ENCODE results near the gene CREB3L2.

DNA sequence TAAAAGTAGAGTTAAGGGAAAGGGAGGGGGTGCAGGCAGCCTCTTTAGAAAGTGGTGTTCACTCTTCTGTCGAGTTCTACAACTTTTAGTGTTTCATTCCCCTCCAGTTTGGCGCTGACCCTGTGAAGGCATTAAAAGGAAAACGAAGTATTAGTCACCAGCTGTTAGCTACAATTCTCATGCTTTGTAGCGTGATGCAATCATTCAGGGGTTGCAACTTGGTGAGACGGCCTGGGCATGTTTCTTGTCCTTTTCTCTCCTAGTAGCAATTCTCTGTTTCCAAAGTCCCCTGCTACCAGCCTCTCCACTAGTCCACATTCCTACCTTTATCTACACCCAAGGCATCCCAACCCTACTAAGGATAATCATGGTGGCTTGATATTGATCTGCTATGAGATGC is 121.5 kb downstream of the CREB3L2 start:
- TF ChIP-seq, protein P1, sequence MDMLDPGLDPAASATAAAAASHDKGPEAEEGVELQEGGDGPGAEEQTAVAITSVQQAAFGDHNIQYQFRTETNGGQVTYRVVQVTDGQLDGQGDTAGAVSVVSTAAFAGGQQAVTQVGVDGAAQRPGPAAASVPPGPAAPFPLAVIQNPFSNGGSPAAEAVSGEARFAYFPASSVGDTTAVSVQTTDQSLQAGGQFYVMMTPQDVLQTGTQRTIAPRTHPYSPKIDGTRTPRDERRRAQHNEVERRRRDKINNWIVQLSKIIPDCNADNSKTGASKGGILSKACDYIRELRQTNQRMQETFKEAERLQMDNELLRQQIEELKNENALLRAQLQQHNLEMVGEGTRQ (CRISPR knock-in tag; IDR thresholded peaks at IDR 0.05) = no peak
- TF ChIP-seq ELF4 (CRISPR knock-in tag; IDR thresholded peaks at IDR 0.05; ENCODE audit: low read depth) (no peak), CREB1 (CRISPR knock-in tag; IDR thresholded peaks at IDR 0.05) (no peak), ZNF138 (CRISPR knock-in tag; conservative IDR thresholded peaks at IDR 0.05) (no peak), TEAD1 (CRISPR knock-in tag; IDR thresholded peaks at IDR 0.05) (no peak), NR1H2 (CRISPR knock-in tag; IDR thresholded peaks at IDR 0.05) (no peak)
- TF ChIP-seq, protein P2, sequence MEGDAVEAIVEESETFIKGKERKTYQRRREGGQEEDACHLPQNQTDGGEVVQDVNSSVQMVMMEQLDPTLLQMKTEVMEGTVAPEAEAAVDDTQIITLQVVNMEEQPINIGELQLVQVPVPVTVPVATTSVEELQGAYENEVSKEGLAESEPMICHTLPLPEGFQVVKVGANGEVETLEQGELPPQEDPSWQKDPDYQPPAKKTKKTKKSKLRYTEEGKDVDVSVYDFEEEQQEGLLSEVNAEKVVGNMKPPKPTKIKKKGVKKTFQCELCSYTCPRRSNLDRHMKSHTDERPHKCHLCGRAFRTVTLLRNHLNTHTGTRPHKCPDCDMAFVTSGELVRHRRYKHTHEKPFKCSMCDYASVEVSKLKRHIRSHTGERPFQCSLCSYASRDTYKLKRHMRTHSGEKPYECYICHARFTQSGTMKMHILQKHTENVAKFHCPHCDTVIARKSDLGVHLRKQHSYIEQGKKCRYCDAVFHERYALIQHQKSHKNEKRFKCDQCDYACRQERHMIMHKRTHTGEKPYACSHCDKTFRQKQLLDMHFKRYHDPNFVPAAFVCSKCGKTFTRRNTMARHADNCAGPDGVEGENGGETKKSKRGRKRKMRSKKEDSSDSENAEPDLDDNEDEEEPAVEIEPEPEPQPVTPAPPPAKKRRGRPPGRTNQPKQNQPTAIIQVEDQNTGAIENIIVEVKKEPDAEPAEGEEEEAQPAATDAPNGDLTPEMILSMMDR (IDR thresholded peaks at IDR 0.05) = no peak
- TF ChIP-seq, protein P3, sequence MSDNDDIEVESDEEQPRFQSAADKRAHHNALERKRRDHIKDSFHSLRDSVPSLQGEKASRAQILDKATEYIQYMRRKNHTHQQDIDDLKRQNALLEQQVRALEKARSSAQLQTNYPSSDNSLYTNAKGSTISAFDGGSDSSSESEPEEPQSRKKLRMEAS (CRISPR knock-in tag; IDR thresholded peaks at IDR 0.05) = no peak
- TF ChIP-seq, protein P4, sequence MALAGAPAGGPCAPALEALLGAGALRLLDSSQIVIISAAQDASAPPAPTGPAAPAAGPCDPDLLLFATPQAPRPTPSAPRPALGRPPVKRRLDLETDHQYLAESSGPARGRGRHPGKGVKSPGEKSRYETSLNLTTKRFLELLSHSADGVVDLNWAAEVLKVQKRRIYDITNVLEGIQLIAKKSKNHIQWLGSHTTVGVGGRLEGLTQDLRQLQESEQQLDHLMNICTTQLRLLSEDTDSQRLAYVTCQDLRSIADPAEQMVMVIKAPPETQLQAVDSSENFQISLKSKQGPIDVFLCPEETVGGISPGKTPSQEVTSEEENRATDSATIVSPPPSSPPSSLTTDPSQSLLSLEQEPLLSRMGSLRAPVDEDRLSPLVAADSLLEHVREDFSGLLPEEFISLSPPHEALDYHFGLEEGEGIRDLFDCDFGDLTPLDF (CRISPR knock-in tag; IDR thresholded peaks at IDR 0.05) = no peak
- TF ChIP-seq, protein P5, sequence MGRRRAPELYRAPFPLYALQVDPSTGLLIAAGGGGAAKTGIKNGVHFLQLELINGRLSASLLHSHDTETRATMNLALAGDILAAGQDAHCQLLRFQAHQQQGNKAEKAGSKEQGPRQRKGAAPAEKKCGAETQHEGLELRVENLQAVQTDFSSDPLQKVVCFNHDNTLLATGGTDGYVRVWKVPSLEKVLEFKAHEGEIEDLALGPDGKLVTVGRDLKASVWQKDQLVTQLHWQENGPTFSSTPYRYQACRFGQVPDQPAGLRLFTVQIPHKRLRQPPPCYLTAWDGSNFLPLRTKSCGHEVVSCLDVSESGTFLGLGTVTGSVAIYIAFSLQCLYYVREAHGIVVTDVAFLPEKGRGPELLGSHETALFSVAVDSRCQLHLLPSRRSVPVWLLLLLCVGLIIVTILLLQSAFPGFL (CRISPR knock-in tag; IDR thresholded peaks at IDR 0.05; ENCODE audit: borderline replicate concordance) = no peak
- TF ChIP-seq, protein P6, sequence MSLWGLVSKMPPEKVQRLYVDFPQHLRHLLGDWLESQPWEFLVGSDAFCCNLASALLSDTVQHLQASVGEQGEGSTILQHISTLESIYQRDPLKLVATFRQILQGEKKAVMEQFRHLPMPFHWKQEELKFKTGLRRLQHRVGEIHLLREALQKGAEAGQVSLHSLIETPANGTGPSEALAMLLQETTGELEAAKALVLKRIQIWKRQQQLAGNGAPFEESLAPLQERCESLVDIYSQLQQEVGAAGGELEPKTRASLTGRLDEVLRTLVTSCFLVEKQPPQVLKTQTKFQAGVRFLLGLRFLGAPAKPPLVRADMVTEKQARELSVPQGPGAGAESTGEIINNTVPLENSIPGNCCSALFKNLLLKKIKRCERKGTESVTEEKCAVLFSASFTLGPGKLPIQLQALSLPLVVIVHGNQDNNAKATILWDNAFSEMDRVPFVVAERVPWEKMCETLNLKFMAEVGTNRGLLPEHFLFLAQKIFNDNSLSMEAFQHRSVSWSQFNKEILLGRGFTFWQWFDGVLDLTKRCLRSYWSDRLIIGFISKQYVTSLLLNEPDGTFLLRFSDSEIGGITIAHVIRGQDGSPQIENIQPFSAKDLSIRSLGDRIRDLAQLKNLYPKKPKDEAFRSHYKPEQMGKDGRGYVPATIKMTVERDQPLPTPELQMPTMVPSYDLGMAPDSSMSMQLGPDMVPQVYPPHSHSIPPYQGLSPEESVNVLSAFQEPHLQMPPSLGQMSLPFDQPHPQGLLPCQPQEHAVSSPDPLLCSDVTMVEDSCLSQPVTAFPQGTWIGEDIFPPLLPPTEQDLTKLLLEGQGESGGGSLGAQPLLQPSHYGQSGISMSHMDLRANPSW (CRISPR knock-in tag; conservative IDR thresholded peaks at IDR 0.05; ENCODE audit: low read depth) = no peak
- TF ChIP-seq, protein P7, sequence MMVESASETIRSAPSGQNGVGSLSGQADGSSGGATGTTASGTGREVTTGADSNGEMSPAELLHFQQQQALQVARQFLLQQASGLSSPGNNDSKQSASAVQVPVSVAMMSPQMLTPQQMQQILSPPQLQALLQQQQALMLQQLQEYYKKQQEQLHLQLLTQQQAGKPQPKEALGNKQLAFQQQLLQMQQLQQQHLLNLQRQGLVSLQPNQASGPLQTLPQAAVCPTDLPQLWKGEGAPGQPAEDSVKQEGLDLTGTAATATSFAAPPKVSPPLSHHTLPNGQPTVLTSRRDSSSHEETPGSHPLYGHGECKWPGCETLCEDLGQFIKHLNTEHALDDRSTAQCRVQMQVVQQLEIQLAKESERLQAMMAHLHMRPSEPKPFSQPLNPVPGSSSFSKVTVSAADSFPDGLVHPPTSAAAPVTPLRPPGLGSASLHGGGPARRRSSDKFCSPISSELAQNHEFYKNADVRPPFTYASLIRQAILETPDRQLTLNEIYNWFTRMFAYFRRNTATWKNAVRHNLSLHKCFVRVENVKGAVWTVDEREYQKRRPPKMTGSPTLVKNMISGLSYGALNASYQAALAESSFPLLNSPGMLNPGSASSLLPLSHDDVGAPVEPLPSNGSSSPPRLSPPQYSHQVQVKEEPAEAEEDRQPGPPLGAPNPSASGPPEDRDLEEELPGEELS (CRISPR knock-in tag; IDR thresholded peaks at IDR 0.05) = no peak
- TF ChIP-seq, protein P8, sequence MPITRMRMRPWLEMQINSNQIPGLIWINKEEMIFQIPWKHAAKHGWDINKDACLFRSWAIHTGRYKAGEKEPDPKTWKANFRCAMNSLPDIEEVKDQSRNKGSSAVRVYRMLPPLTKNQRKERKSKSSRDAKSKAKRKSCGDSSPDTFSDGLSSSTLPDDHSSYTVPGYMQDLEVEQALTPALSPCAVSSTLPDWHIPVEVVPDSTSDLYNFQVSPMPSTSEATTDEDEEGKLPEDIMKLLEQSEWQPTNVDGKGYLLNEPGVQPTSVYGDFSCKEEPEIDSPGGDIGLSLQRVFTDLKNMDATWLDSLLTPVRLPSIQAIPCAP (CRISPR knock-in tag; IDR thresholded peaks at IDR 0.05) = no peak
